Natural killer cell (primary cell): ENCODE measurements around the gene KDM4B. TPM values are rescaled to one million over a fixed set of nuclear protein-coding genes. Genes with fewer than 3 reads are reported as not detected.
"Not testable (repeated sequence)": the region's sequence is repeated elsewhere in the genome, so short reads cannot be mapped to it uniquely, and the experiment has no call there.

Source experiments
- ATAC-seq, 3 donors: fragments of 150-1000 bp in 2 of 3; fragments of 200-7000 bp in 1 of 3; cut with Tn5 transposase; 1 replicate in 1 of 3; 2 replicates in 2 of 3; pipeline ENCODE4 v1.10.0; 2021; ENCODE audit warnings: mild to moderate bottlenecking in 2 of 3, moderate library complexity in 2 of 3
- DNase-seq, 2 donors: peaks; one replicate each; pipeline versions ENCODE4 v3.0.0 to v3.0.0-alpha.2; 2013 to 2021; ENCODE audit warnings: mixed read lengths in 1 of 2
- H3K27ac ChIP-seq: one replicate; pipeline ENCODE4 v1.5.1; 2013; ENCODE audit warnings: mild to moderate bottlenecking, low read length
- H3K27me3 ChIP-seq: one replicate; pipeline ENCODE4 v1.6.1; 2013; ENCODE audit warnings: low read length; ENCODE audit not compliant: control insufficient read depth, insufficient read depth
- H3K36me3 ChIP-seq: one replicate; pipeline ENCODE4 v1.6.1; 2013; ENCODE audit warnings: low read length; ENCODE audit not compliant: control insufficient read depth, insufficient read depth
- H3K4me1 ChIP-seq: one replicate; pipeline ENCODE4 v1.6.1; 2013; ENCODE audit warnings: low read length; ENCODE audit not compliant: control insufficient read depth, insufficient read depth
- H3K4me3 ChIP-seq: one replicate; pipeline ENCODE4 v1.5.1; 2013; ENCODE audit warnings: low read length
- H3K9me3 ChIP-seq: one replicate; pipeline ENCODE4 v1.6.1; 2013; ENCODE audit warnings: low read length; ENCODE audit not compliant: control insufficient read depth, insufficient read depth
- H3K27ac Mint-ChIP-seq, 2 donors: one replicate each; pipeline ENCODE4 v1.8.0; 2022; ENCODE audit warnings: mild to moderate bottlenecking in 2 of 2, mixed read lengths in 2 of 2, moderate library complexity in 1 of 2
- H3K27me3 Mint-ChIP-seq, 2 donors: one replicate each; pipeline ENCODE4 v1.8.0; 2022; ENCODE audit warnings: low read depth in 2 of 2, mixed read lengths in 2 of 2
- H3K36me3 Mint-ChIP-seq: one replicate; pipeline ENCODE4 v1.8.0; 2022; ENCODE audit warnings: mixed read lengths
- H3K4me1 Mint-ChIP-seq, 2 donors: one replicate each; pipeline ENCODE4 v1.8.0; 2022; ENCODE audit warnings: mixed read lengths in 2 of 2
- H3K4me3 Mint-ChIP-seq: one replicate; pipeline ENCODE4 v1.8.0; 2022; ENCODE audit warnings: mild to moderate bottlenecking, moderate library complexity, mixed read lengths
- H3K9me3 Mint-ChIP-seq, 2 donors: one replicate each; pipeline ENCODE4 v1.8.0; 2022; ENCODE audit warnings: mixed read lengths in 2 of 2
- WGBS: methylation state at CpG from one replicate; pipeline ENCODE4 v1.1.7; 2013; ENCODE audit warnings: missing lambda C conversion rate; ENCODE audit not compliant: insufficient coverage; 5-methylcytosine and 5-hydroxymethylcytosine counted together
- intact Hi-C: fragments of 100-400 bp; cut with micrococcal nuclease; formaldehyde crosslinking; loops from one replicate; pipeline ENCODE4 v1.14.2; 2022
- total RNA-seq, 4 donors: library from RNA; stranded (reverse); fragments of 120-200 nt in 1 of 4; gene quantifications; one replicate each; pipeline versions ENCODE4 v1.2.3 to v1.2.4, GENCODE V29; 2013 to 2022
- TF ChIP-seq, protein P1 (sequence below): fragments of 200-600 bp; IDR thresholded peaks from one replicate; pipeline ENCODE4 v1.8.0; 2022; ENCODE audit warnings: antibody characterized with exemption

The KDM4B gene
- total RNA-seq, 3 donors from 2014 or later (not counting 1 experiment from before 2014, with no cell fraction given): 68.0 to 73.5 (median 68.1) TPM

DNA sequence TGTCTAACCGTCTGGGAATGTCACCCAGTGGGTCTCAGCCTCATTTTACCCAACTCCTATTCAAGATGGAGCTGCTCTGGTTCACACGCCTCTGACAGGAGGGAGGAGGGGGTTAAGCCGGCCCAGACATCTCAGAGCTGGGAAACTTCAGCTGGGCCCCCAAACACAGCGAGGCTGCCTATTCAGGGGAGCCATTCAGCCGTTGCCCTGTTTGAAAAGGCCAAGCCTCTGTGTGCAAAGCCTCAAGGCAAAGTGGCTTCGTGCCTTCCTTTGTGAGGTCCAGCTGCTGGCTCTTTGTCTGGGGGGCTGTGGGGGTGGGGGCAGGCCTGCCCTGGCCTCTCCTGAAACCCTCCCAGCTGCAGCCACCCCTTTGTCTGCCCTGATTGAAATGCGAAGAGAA, 224.3 kb downstream of the KDM4B start:
- no peaks in the 10 kb centered on the region for H3K36me3 ChIP-seq
- Mint-ChIP-seq H3K9me3 (no peaks in the 10 kb centered on the region), H3K4me3 (no peak overlapping the region), H3K4me1 (no peaks in the 10 kb centered on the region), H3K27me3 (peaks cover 0 to 6% of the 10 kb centered on the region in 2 donors), H3K36me3 (no peaks in the 10 kb centered on the region), H3K27ac (no peak overlapping the region)
- TF ChIP-seq, protein P1, sequence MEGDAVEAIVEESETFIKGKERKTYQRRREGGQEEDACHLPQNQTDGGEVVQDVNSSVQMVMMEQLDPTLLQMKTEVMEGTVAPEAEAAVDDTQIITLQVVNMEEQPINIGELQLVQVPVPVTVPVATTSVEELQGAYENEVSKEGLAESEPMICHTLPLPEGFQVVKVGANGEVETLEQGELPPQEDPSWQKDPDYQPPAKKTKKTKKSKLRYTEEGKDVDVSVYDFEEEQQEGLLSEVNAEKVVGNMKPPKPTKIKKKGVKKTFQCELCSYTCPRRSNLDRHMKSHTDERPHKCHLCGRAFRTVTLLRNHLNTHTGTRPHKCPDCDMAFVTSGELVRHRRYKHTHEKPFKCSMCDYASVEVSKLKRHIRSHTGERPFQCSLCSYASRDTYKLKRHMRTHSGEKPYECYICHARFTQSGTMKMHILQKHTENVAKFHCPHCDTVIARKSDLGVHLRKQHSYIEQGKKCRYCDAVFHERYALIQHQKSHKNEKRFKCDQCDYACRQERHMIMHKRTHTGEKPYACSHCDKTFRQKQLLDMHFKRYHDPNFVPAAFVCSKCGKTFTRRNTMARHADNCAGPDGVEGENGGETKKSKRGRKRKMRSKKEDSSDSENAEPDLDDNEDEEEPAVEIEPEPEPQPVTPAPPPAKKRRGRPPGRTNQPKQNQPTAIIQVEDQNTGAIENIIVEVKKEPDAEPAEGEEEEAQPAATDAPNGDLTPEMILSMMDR: no peak
- intact Hi-C loops: no loop called here
- H3K4me3 ChIP-seq: no peak overlapping the region
- H3K27ac ChIP-seq: no peak overlapping the region
- no peaks in the 10 kb centered on the region for H3K4me1 ChIP-seq
- H3K27me3 ChIP-seq: no peaks in the 10 kb centered on the region
- no peaks in the 10 kb centered on the region for H3K9me3 ChIP-seq
- ATAC-seq (no peak), DNase-seq (no peak)
- WGBS: 75% methylated on average over 7 of the region's 7 CpGs

DNA sequence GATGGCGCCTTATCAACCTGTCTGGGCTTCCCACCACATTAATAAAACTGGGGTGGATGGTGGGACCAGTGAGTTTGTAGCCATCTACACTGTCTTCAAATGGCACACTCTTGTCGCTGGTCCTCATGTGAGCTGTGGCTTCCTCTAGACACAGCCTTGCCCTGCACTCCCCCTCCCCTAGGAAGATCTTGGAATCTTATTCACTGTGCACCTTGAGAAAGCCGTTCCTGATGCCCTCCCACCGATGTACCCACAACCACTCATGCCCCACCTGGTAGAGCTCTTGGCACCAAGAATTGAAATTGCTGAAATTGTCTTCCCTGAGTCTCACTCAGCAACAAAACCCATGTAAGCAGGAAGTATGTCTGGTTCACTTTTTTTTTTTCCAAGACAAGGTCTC, 225.7 kb downstream of the KDM4B start:
- ATAC-seq (no peak), DNase-seq (no peak)
- H3K4me3 ChIP-seq: no peak overlapping the region
- H3K4me1 ChIP-seq: no peaks in the 10 kb centered on the region
- H3K36me3 Mint-ChIP-seq: no peaks in the 10 kb centered on the region
- H3K4me3 Mint-ChIP-seq: no peak overlapping the region
- no peaks in the 10 kb centered on the region for H3K9me3 Mint-ChIP-seq
- WGBS: 93% methylated on average over 4 of the region's 4 CpGs
- no peaks in the 10 kb centered on the region for H3K27me3 Mint-ChIP-seq
- no peaks in the 10 kb centered on the region for H3K9me3 ChIP-seq
- no peaks in the 10 kb centered on the region for H3K27me3 ChIP-seq
- no peaks in the 10 kb centered on the region for H3K36me3 ChIP-seq
- no peak overlapping the region for H3K27ac ChIP-seq
- intact Hi-C loops: no loop called here
- no peak overlapping the region for H3K27ac Mint-ChIP-seq
- H3K4me1 Mint-ChIP-seq: no peaks in the 10 kb centered on the region
- TF ChIP-seq, protein P1: no peak

DNA sequence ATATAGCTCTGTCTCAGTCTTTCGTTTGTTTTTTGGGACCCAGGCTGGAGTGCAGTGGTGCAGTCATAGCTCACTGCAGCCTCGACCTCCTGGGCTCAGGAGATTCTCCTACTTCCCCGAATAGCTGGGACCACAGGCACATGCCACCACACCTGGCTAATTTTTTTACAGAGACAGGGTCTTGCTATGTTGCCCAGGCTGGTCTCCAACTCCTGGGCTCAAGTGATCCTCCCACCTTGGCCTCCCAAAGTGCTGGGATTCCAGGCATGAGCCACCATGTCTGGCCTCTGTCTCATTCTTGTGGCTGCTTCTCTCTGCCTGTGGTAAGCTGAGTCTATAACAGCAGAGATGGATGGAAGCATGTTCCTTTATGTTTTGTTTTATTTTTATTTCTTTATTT, 226.7 kb downstream of the KDM4B start:
- ATAC-seq, H3K4me3 Mint-ChIP-seq: not testable (repeated sequence)

DNA sequence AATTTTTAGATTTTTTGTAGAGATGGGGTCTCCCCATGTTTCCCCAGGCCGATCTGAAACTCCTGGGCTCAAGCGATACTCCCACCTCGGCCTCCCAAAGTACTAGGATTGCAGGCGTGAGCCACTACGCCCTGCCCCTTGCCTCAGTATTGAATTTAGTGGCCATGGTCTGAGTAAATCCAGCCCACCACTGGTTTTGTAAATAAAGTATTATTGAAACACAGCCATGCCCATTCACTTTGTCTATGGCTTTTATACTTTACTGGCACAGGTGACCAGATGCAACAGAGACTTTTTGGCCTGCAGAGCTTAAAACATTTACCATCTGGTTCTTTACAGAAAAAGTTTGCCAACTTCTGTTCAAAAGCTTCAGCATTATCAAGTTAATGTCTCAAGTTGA, 227.9 kb downstream of the KDM4B start:
- TF ChIP-seq, protein P1: no peak

More for the DNA sequence above, 226.7 kb downstream of the KDM4B start:
- intact Hi-C loops, H3K4me1 Mint-ChIP-seq, H3K4me3 ChIP-seq, H3K27me3 ChIP-seq, H3K27me3 Mint-ChIP-seq, H3K36me3 ChIP-seq, DNase-seq, H3K9me3 Mint-ChIP-seq, H3K9me3 ChIP-seq, H3K4me1 ChIP-seq, H3K36me3 Mint-ChIP-seq, H3K27ac ChIP-seq, H3K27ac Mint-ChIP-seq: not testable (repeated sequence)
- 76% methylated on average over 3 of the region's 3 CpGs for WGBS

More for the DNA sequence above, 227.9 kb downstream of the KDM4B start:
- Mint-ChIP-seq H3K36me3 (peaks cover 12% of the 10 kb centered on the region), H3K27ac (no peak overlapping the region), H3K4me3 (no peak overlapping the region), H3K9me3 (no peaks in the 10 kb centered on the region), H3K4me1 (no peaks in the 10 kb centered on the region), H3K27me3 (no peaks in the 10 kb centered on the region)
- Histone ChIP-seq H3K36me3 (no peaks in the 10 kb centered on the region), H3K9me3 (peaks cover 8% of the 10 kb centered on the region), H3K4me3 (no peak overlapping the region), H3K27ac (no peak overlapping the region), H3K4me1 (no peaks in the 10 kb centered on the region), H3K27me3 (no peaks in the 10 kb centered on the region)
- WGBS: 92% methylated on average over 5 of the region's 5 CpGs
- DNase-seq (no peak), ATAC-seq (no peak)
- intact Hi-C loops: no loop called here
